ENCODE measurements around the gene RBFOX2. TPM values are rescaled to one million over a fixed set of nuclear protein-coding genes. Genes with fewer than 3 reads are reported as not detected.
"Not testable (repeated sequence)": the region's sequence is repeated elsewhere in the genome, so short reads cannot be mapped to it uniquely, and the experiment has no call there.

RBFOX2 gene
- total RNA-seq, 2 experiments from 2014 or later, result 3.7 to 4.7 TPM

DNA sequence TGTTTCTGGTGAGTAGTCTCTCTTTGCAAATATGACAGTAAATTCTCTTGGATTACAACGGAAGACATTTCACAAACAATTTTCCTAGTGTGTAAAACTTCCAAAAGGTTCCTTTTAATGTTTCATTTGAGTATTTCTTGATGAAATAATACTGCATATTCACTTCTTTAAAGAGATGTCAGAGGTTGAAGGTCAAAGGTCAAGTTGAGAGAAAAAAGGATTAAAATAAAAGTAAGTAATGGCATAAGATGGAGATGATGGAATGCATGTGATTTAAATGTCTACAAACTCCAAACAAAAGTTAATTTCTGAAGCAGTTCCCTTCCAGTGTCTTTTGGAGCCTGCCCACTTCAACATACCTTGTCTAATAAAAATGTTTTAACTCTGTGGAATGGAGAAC, 270.2 kb downstream of the RBFOX2 start:
- peaks cover 3% of the 10 kb centered on the region for H3K36me3 Mint-ChIP-seq
- H3K27ac Mint-ChIP-seq, result no peak overlapping the region
- no peaks in the 10 kb centered on the region for H3K9me3 Mint-ChIP-seq
- DNase-seq, result no peak
- no peak overlapping the region for H3K4me3 Mint-ChIP-seq
- H3K4me1 Mint-ChIP-seq, result peaks cover 6% of the 10 kb centered on the region
- peaks cover 3% of the 10 kb centered on the region for H3K27me3 Mint-ChIP-seq

DNA sequence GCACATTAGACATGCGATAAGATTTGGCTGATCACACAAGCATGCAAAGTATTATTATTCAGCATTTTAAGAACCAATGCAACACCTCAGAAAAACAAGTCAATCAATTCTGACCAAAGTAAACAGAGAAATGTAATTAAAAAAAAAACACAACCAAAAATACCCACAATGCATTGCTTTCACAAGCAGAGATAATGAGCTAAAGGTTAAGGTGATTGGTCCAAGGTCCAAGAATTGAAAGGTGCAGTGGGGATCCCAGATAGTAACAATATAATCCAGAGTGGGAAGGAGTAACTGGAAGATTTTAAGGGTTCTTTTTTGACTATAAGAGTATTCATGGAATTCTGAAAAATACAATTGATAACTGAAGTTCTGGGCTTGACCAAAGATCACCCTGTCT, 271.9 kb downstream of the RBFOX2 start:
- no peak overlapping the region for H3K4me3 Mint-ChIP-seq
- peaks cover 3% of the 10 kb centered on the region for H3K36me3 Mint-ChIP-seq
- H3K27me3 Mint-ChIP-seq, result peaks cover 3% of the 10 kb centered on the region
- DNase-seq, result no peak
- H3K27ac Mint-ChIP-seq, result no peak overlapping the region
- no peaks in the 10 kb centered on the region for H3K9me3 Mint-ChIP-seq
- H3K4me1 Mint-ChIP-seq, result peaks cover 10% of the 10 kb centered on the region

DNA sequence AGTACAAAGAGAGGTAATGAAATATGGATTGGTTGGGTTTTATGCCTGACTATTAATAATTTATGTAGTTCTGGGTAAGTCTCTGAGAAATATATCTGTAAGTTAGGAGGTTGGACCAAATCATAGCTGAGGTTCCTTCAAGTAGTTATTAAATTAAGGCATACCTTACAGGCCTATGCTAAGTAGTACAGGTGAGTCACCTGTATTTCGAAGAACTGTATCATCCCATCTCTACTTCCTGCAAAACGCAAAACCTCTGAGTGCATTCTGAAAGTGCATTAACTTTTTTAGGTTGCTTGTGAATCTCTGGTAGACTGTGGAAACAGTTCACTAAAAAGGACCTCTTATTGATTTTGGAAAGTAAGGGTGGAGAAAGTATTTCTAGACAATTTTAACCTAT, 273.9 kb downstream of the RBFOX2 start:
- H3K27ac Mint-ChIP-seq, result no peak overlapping the region
- no peak overlapping the region for H3K4me3 Mint-ChIP-seq
- H3K27me3 Mint-ChIP-seq, result no peaks in the 10 kb centered on the region
- H3K36me3 Mint-ChIP-seq, result no peaks in the 10 kb centered on the region
- no peaks in the 10 kb centered on the region for H3K9me3 Mint-ChIP-seq
- DNase-seq, result no peak
- peaks cover 10% of the 10 kb centered on the region for H3K4me1 Mint-ChIP-seq

DNA sequence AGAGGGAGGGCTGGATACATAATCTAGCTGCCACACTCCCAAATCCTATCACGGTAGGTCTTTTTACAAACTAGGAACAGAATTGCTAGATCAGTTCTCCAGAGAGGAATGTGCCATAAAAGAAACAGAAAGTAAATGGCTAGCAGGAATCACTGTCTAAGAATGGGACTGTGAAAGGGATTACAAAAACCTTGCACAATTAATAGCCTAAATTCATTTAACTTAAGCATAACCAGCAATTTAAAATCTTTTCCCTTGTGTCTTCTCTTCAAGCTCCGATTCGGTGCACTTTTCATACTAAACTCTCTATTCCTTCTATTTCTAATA, 275.8 kb downstream of the RBFOX2 start:
- Mint-ChIP-seq H3K36me3 (no peaks in the 10 kb centered on the region), H3K27ac (no peak overlapping the region), H3K4me1 (peaks cover 7% of the 10 kb centered on the region), H3K9me3 (no peaks in the 10 kb centered on the region), H3K27me3 (no peaks in the 10 kb centered on the region), H3K4me3 (no peak overlapping the region)
- DNase-seq, result no peak

DNA sequence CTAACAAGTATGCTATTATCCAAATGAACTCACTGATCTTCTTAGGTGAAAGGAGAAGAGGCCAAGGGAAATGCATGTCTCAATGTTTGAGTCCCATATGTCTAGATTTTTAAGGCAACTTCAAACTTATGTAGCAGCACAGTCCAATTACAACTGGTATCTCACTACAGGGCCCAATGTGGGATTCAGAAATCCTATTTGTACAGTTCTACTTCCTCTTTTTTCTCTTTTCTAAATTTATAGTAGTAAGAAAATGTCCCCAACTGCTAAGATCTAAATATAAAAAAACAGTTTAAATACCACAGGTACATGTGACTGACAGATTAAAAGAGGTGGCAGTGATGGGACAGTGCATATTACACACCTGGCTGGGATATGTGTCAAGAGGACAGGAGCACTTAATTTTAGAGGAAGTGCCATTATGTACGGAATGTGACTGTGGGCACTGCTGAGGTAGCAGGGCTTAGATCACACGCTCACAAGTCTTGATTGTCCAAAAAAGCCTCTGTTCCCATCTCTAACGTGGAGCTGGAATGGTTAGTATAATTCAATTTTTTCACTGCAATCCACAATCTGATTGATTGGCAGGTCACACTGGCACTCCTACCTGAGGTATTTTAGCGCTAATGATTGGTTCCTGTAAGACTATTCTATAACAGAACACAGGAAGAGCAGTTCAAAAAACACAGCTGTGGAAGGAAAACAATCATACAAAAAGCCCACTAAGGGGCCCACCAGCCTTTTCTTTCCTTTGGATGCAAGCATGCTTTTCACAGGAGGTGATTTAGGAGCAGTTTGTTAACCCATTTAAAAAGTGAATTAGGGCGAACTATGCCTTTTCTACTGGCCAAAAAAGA, 276.4 kb downstream of the RBFOX2 start:
- Mint-ChIP-seq H3K4me1 (peaks cover 7% of the 10 kb centered on the region), H3K36me3 (no peaks in the 10 kb centered on the region), H3K27me3 (no peaks in the 10 kb centered on the region), H3K4me3 (no peak overlapping the region), H3K27ac (no peak overlapping the region), H3K9me3 (no peaks in the 10 kb centered on the region)
- no peak for DNase-seq

DNA sequence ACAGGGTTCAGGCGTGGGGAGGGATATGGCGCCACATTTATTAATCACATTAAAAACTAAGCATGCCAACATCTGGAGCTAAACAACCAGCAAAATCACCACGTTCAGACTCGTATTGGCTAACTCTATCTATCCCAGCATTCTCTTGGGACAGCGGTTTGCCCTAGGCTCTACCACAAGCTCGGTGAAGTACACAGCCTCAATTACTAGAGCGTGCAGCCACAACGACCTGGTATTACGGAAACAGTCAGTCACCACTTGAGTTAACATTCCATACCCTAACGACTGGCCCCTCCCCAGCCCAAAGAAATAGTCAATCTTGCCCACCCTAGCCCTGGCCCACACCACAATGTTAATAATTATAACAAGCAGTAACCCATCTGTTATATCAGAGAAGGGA, 278.8 kb downstream of the RBFOX2 start:
- DNase-seq, result no peak
- no peaks in the 10 kb centered on the region for H3K9me3 Mint-ChIP-seq
- H3K36me3 Mint-ChIP-seq, result no peaks in the 10 kb centered on the region
- H3K27me3 Mint-ChIP-seq, result no peaks in the 10 kb centered on the region
- H3K4me1 Mint-ChIP-seq, result peaks cover 4% of the 10 kb centered on the region
- no peak overlapping the region for H3K27ac Mint-ChIP-seq
- no peak overlapping the region for H3K4me3 Mint-ChIP-seq

DNA sequence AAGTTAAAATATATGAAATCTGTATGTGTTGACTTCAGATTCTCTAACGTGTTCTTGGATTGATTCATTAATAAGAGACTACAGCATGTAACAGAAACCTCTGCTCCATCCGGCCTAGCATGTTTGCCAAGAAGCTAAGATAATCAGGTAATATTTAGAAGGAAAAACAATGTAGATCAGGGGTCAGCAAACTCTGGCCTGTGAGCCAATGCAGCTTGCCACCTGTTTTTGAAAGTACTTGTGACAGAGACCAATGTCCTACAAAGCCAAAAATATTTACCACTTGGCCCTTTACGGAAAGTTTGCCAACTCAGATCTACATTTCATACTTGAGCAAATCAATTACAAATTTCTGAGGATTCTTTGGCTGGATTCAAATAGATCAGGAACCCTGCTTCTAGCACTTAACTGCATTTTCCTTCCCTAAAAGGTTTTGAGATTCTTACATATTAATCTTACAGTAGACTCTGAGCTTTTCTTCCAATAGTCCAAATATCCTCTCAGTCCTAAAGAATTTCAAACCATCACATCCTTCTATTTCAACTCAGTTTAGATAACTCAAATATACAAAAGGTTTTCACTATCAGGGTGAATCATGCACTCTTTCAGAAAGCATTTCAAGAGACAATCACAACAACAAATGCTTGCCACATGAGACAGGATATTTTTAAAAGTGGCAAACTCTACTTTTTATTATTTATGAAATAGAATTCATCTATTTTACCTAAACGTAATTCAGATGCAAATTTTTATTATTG, 281.5 kb downstream of the RBFOX2 start:
- no peaks in the 10 kb centered on the region for H3K36me3 Mint-ChIP-seq
- H3K4me3 Mint-ChIP-seq, result no peak overlapping the region
- no peak overlapping the region for H3K27ac Mint-ChIP-seq
- H3K4me1 Mint-ChIP-seq, result no peaks in the 10 kb centered on the region
- DNase-seq, result no peak
- no peaks in the 10 kb centered on the region for H3K9me3 Mint-ChIP-seq
- H3K27me3 Mint-ChIP-seq, result no peaks in the 10 kb centered on the region

DNA sequence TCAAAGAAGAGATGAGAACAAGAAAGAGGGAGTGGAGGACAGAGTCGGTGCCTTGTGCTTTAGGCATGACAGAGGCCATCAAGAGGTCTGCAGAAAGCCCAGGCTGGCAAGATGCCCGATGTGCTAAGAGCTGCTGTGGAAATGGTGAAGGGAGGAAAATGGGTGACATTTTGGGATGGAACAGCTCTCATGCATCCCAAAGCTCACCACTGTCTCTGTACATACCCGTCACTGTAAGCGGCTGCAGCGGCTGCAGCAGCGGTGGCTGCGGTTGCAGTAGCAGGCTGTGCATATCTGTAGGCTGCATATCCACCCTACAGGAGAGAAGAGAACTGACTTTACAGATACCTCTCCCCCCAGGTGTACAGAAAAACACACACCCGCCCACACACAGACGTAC, 282.4 kb downstream of the RBFOX2 start:
- no peak overlapping the region for H3K27ac Mint-ChIP-seq

DNA sequence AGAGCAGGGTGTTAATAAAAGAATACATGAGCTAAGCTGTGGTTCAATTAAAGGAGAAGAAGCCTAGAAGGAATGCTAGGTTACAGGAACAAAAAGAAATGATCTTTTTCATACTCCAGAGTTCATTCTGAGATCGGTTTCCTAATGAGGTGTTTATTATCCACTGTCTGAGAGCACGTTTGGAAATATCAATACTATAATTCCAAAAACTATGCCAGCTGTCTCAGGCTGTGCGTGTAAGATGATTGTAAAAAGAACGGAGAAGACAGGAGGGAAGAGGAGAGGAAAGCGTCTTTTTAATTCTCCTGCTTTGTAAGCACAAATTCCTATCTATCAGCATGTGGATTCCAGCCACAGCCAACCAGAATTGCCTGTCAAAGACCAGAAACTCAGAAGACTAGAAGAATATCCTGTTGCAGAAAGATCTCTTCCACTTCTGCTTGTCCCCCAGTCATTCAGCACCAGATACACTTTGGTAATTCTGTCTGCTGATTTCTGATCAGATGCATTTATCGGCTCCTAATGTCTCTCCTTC, 285.2 kb downstream of the RBFOX2 start:
- Mint-ChIP-seq H3K9me3 (no peaks in the 10 kb centered on the region), H3K4me1 (no peaks in the 10 kb centered on the region), H3K36me3 (no peaks in the 10 kb centered on the region), H3K27me3 (no peaks in the 10 kb centered on the region), H3K27ac (no peak overlapping the region), H3K4me3 (no peak overlapping the region)
- DNase-seq, result no peak

More for the DNA sequence above, 282.4 kb downstream of the RBFOX2 start:
- Mint-ChIP-seq H3K4me3 (no peak overlapping the region), H3K27me3 (no peaks in the 10 kb centered on the region), H3K4me1 (no peaks in the 10 kb centered on the region), H3K36me3 (no peaks in the 10 kb centered on the region), H3K9me3 (no peaks in the 10 kb centered on the region)
- DNase-seq, result no peak

DNA sequence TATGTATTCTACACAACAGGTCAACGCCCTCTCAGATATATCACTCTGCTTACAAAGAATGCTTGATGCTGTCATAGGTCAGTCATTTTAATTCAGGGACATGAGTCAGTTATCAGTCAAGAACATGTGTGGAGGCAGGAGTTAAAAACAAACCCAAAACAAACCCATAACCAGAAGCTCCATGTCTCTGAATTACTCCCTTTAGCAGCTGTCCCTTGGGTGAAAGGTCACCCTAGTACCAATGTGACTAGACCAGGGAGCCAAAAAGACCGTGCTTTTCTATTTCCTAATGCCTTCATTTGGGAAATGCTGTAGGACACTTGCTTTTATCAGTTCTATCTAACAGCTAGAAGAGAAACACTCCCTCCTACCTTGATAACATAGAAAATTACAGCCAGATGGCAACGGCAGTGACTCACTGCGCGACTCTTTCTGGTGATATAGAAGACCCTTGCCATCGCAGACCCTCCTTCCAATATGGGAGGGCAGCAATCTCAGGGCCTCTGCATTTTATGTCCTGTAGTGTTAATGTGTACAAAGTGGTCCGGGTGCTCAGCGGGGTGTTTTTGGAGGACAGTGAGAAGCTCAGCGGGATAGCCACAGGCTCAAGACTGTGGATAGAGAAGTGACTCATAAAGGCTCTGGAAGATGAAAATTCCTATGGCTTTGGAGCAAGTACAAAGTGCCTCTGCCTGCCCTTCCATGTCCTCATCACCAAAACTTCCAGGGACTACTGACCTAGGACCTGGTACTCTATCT, 286.1 kb downstream of the RBFOX2 start:
- no peak for DNase-seq
- no peak overlapping the region for H3K4me3 Mint-ChIP-seq
- H3K9me3 Mint-ChIP-seq, result no peaks in the 10 kb centered on the region
- H3K27ac Mint-ChIP-seq, result no peak overlapping the region
- no peaks in the 10 kb centered on the region for H3K4me1 Mint-ChIP-seq
- no peaks in the 10 kb centered on the region for H3K27me3 Mint-ChIP-seq
- no peaks in the 10 kb centered on the region for H3K36me3 Mint-ChIP-seq

DNA sequence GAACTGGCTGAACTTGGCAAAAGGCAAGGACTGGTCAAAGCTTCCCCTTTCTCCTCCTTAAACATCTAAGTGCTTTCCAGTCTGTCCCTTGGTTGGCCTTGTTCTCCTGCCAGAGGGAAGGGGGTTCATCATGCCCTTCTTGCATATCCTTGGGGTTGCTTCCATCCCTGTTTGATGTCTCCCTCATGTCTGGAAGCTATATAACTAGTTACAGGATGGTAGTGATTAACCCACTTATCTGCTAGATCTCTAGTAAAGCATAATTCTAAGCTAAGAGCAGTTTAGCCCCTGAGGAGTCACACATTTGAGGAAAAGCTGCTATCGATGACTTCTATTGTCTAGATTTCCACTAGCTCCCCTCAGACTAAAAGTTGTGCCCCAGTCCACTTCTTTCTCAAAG, 288.0 kb downstream of the RBFOX2 start:
- H3K4me3 Mint-ChIP-seq, result no peak overlapping the region
- H3K4me1 Mint-ChIP-seq, result no peaks in the 10 kb centered on the region
- DNase-seq, result no peak
- H3K27me3 Mint-ChIP-seq, result no peaks in the 10 kb centered on the region
- H3K36me3 Mint-ChIP-seq, result no peaks in the 10 kb centered on the region
- H3K9me3 Mint-ChIP-seq, result no peaks in the 10 kb centered on the region
- H3K27ac Mint-ChIP-seq, result no peak overlapping the region

DNA sequence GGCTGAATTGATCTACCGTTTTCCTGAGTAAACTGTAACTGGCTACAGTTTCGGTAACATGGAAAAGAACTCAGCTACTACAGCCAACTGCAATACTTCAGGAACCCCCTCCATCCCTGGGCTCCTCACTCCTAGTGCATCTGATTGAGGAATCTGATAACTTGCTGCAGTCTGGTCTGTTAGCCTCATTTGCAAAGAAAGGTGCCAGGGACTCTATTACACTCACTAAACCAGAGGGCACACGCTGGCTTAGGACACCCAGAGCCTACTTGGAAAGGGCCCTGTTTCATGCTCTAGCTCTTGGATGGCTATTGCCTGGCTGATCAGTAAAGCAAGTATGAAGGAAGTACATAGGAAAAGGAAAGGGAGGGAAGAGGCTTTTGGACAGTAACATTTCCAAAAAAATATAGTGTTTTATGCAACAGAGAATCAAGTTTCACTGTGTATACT, 288.7 kb downstream of the RBFOX2 start:
- Mint-ChIP-seq H3K9me3 (no peaks in the 10 kb centered on the region), H3K27me3 (no peaks in the 10 kb centered on the region), H3K27ac (no peak overlapping the region), H3K36me3 (no peaks in the 10 kb centered on the region), H3K4me1 (no peaks in the 10 kb centered on the region), H3K4me3 (no peak overlapping the region)
- no peak for DNase-seq

DNA sequence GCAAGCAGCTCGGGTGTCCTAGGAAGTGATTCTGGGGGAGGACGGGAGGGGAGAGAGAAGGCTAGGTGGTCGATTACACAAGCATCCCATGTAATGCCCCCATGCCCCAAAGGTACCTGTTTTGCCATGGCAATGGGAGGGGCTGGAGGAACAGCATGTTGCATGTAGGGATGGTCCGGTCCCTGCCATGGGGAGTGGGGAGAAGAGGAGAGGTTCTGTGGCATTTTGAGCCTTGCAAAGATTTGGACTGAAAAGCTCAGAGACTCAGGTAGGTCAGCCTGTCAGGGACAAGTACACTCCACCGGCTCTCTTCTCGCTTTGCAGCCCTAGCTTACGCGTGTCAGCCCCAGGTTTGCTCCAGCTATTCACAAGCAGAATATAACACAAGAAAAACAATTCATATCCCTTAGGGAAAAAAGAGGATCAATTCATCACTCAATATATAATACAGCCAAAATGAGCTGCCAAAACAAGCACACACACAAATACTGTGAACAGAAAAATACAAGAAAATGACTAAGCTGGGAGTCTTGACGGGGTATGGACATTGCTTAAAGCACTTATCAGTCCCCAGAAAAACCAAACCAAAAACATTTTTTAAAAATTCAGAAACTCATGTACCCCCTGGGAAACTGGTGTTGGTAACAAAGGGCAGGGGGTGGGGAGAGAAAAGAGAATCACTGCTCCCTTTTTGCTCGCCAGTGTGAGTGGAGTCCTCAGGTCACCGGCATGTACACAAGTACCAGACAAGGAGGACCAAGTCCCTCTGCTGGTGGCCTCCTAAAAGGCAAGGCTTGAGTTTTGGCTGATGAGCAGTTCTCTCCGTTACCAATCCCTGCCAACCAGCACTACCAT, 289.3 kb downstream of the RBFOX2 start:
- no peak for DNase-seq
- Mint-ChIP-seq H3K9me3 (no peaks in the 10 kb centered on the region), H3K4me3 (no peak overlapping the region), H3K27me3 (no peaks in the 10 kb centered on the region), H3K27ac (no peak overlapping the region), H3K4me1 (no peaks in the 10 kb centered on the region), H3K36me3 (no peaks in the 10 kb centered on the region)

DNA sequence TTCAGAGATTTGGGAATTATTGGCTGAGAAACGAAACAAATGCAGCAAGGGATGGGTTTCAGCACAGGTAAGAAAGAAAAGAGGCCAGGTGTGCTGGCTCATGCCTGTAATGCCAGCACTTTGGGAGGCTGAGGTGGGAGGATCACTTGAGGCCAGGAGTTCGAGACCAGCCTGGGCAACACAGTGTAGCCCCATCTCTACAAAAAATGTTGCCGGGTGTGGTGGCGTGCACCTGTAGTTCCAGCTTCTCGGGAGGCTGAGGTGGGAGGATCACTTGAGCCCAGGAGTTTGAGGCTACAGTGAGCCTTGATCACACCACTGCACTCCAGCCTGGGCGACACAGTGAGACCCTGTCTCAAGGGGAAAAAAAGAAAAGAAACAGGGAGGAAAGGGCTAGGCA, 290.7 kb downstream of the RBFOX2 start:
- H3K36me3 Mint-ChIP-seq, H3K27ac Mint-ChIP-seq, H3K27me3 Mint-ChIP-seq, H3K4me1 Mint-ChIP-seq, H3K4me3 Mint-ChIP-seq, DNase-seq, H3K9me3 Mint-ChIP-seq: not testable (repeated sequence)

Data from activated naive CD8-positive, alpha-beta T cell treated with anti-CD3 and anti-CD28 coated beads for 36 hours (primary cell).